Smooth muscle cell (in vitro differentiated cells): ENCODE measurements around the gene AFAP1L1. TPM values are rescaled to one million over a fixed set of nuclear protein-coding genes. Genes with fewer than 3 reads are reported as not detected.
A peak's percentile ranks its signal among the peaks of the same experiment; 100 is the strongest.

Source experiments
- DNase-seq: peaks from one replicate; lab custom pipeline; 2025; ENCODE audit not compliant: unreplicated experiment; lab: John Stamatoyannopoulos, UW
- H2AFZ ChIP-seq: fragments of 200-600 bp; sonication (generic); 2 replicates; pipeline ENCODE4 v1.6.0; 2016; ENCODE audit warnings: antibody characterized with exemption, low read depth, mild to moderate bottlenecking
- H3F3A ChIP-seq: fragments of 200-600 bp; sonication (generic); 2 replicates; pipeline ENCODE4 v1.6.0; 2017; ENCODE audit warnings: antibody characterized with exemption, low read depth
- H3K27ac ChIP-seq: fragments of 200-600 bp; sonication (generic); 2 replicates; pipeline ENCODE4 v1.5.1; 2016; ENCODE audit warnings: low read depth, mild to moderate bottlenecking
- H3K27me3 ChIP-seq: fragments of 200-600 bp; sonication (generic); 2 replicates; pipeline ENCODE4 v1.6.1; 2016; ENCODE audit warnings: low read depth, mild to moderate bottlenecking
- H3K36me3 ChIP-seq: fragments of 200-600 bp; sonication (generic); 2 replicates; pipeline ENCODE4 v1.5.1; 2016; ENCODE audit warnings: low read depth
- H3K4me1 ChIP-seq: fragments of 200-600 bp; sonication (generic); 2 replicates; pipeline ENCODE4 v1.5.1; 2016; ENCODE audit warnings: low read depth
- H3K4me2 ChIP-seq: fragments of 200-600 bp; sonication (generic); 2 replicates; pipeline ENCODE4 v1.6.0; 2016; ENCODE audit warnings: mild to moderate bottlenecking
- H3K4me3 ChIP-seq: fragments of 200-600 bp; sonication (generic); 2 replicates; pipeline ENCODE4 v1.5.1; 2016; ENCODE audit warnings: mild to moderate bottlenecking
- H3K79me2 ChIP-seq: fragments of 200-600 bp; sonication (generic); 2 replicates; pipeline ENCODE4 v1.6.0; 2016; ENCODE audit warnings: low read depth, mild to moderate bottlenecking
- H3K9ac ChIP-seq: fragments of 200-600 bp; sonication (generic); 2 replicates; pipeline ENCODE4 v1.6.0; 2016; ENCODE audit warnings: low read depth
- H3K9me3 ChIP-seq: fragments of 200-600 bp; sonication (generic); replicated peaks from 2 replicates; pipeline ENCODE4 v1.5.1; 2016; ENCODE audit warnings: low read depth
- H4K20me1 ChIP-seq: fragments of 200-600 bp; sonication (generic); 2 replicates; pipeline ENCODE4 v1.6.0; 2016; ENCODE audit warnings: low read depth
- CTCF ChIP-seq: fragments of 200-600 bp; sonication (generic); IDR thresholded peaks from 2 replicates; pipeline ENCODE4 v1.5.1; 2017; ENCODE audit warnings: borderline replicate concordance, mild to moderate bottlenecking, antibody characterized with exemption; ENCODE audit not compliant: insufficient read depth, poor library complexity, severe bottlenecking
- WGBS: methylation state at CpG from one replicate; pipeline ENCODE4 v1.1.7; 2016; ENCODE audit warnings: low lambda C conversion rate; 5-methylcytosine and 5-hydroxymethylcytosine counted together
- polyA plus RNA-seq: library from polyadenylated mRNA; unstranded; fragments of >200 nt; fragmentation: Nextera tagmentation; extraction: Ambion mirVana; gene quantifications from 2 replicates; pipeline ENCODE4 v1.2.1, GENCODE V29; 2016
- total RNA-seq: library from RNA; depleted of rRNA; stranded (reverse); fragments of >200 nt; gene quantifications from 2 replicates; pipeline ENCODE4 v1.2.3, GENCODE V29; 2014

Gene AFAP1L1
- total and polyA plus RNA-seq, 2 experiments from 2014 or later, result 0.59 to 2.3 TPM

- no peaks in the 10 kb centered on the region for H3F3A ChIP-seq
- peak; percentile 69 for TF ChIP-seq CTCF
- H4K20me1 ChIP-seq, result no peaks in the 10 kb centered on the region
- WGBS, result 56% methylated on average over 11 of the region's 12 CpGs
- no peaks in the 10 kb centered on the region for H3K36me3 ChIP-seq
- H3K27me3 ChIP-seq, result no peaks in the 10 kb centered on the region
- H3K27ac ChIP-seq, result no peak overlapping the region
- no peak for DNase-seq
- H3K79me2 ChIP-seq, result no peaks in the 10 kb centered on the region
- H3K4me1 ChIP-seq, result no peaks in the 10 kb centered on the region
- no peaks in the 10 kb centered on the region for H3K9me3 ChIP-seq
- no peak overlapping the region for H3K4me3 ChIP-seq
- H3K4me2 ChIP-seq, result no peak overlapping the region
- H3K9ac ChIP-seq, result no peak overlapping the region
- H2AFZ ChIP-seq, result no peak overlapping the region
These were observed 99.8 kb downstream of the AFAP1L1 start for GRCh38 chr5:149371296-149371962.

GRCh38 chr5:149372076-149372795 lies 100.6 kb downstream of the AFAP1L1 start:
- Histone ChIP-seq H3K4me2 (no peak overlapping the region), H2AFZ (no peak overlapping the region), H3K4me3 (no peak overlapping the region), H4K20me1 (no peaks in the 10 kb centered on the region), H3K4me1 (no peaks in the 10 kb centered on the region), H3K27ac (no peak overlapping the region), H3K27me3 (no peaks in the 10 kb centered on the region), H3K9me3 (no peaks in the 10 kb centered on the region), H3K36me3 (no peaks in the 10 kb centered on the region), H3F3A (no peaks in the 10 kb centered on the region), H3K79me2 (no peaks in the 10 kb centered on the region), H3K9ac (no peak overlapping the region)
- WGBS, result 69% methylated on average over 4 of the region's 4 CpGs
- DNase-seq, result no peak
- no peak for TF ChIP-seq CTCF

- H4K20me1 ChIP-seq, result no peaks in the 10 kb centered on the region
- H3K9ac ChIP-seq, result no peak overlapping the region
- no peaks in the 10 kb centered on the region for H3K4me1 ChIP-seq
- H3K36me3 ChIP-seq, result no peaks in the 10 kb centered on the region
- no peak overlapping the region for H3K27ac ChIP-seq
- no peaks in the 10 kb centered on the region for H3K27me3 ChIP-seq
- no peak for DNase-seq
- H2AFZ ChIP-seq, result no peak overlapping the region
- H3K4me2 ChIP-seq, result no peak overlapping the region
- TF ChIP-seq CTCF, result no peak
- no peak overlapping the region for H3K4me3 ChIP-seq
- H3K79me2 ChIP-seq, result no peaks in the 10 kb centered on the region
- no peaks in the 10 kb centered on the region for H3K9me3 ChIP-seq
- 94% methylated on average over 3 of the region's 3 CpGs for WGBS
- H3F3A ChIP-seq, result no peaks in the 10 kb centered on the region
These were observed 101.3 kb downstream of the AFAP1L1 start for GRCh38 chr5:149372932-149373331.
